ENCODE data around the gene FAM171A1.
A peak's percentile ranks its signal among the peaks of the same experiment; 100 is the strongest.
"Not testable (repeated sequence)": the region's sequence is repeated elsewhere in the genome, so short reads cannot be mapped to it uniquely, and the experiment has no call there.

FAM171A1 gene

DNA sequence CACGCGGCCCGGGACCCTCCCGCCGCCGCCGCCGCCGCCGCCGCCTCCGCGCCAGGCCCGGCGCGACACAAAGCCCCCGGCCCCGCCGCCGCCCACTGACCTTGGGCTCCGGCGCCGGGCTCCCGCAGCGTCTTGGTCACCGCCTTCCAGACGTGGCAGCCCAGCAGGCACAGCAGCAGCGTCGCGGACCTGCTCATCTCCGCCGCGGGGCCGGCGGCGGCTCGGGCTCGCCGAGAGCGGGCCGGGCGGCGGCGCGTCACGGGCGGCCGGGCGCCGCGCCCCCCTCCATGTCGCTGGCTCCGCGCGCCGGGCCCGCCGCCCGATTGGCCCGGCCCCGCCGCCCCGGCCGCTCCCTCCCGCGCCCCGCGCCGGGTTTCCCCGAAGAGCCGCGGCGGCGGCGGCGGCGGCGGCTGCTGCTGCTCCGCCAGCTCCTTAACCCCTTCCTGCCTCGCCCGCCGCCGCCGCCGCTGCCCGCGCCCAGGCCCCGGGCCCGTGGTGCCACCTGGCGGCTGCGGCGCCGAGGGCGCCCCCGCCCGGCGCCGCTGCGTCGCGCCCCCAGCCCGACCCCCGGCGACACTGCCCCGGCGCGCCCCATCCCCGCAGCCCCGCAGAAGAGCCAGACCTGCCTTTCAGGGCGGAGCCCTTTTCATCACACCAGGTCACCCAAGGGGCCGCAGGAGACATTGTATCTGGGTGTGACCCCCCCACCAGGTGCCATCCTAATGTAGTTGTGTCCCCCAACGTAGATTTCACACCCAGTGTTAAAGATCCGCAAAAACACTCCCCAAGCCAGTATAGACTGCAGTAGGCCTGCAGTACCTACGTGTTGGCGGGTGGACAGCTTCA is at the start of gene FAM171A1:
Gene FAM171A1, minus strand, starts transcription at position 434 of the 846 bp plus-strand sequence. Its CDS starts 237 bp downstream, at position 197.
- Histone ChIP-seq H3K36me3 (ENCODE audit: insufficient read depth, low read length) (no peaks in the 10 kb centered on the region), H3K9ac (ENCODE audit: insufficient read length) (peak within 1 kb of the TSS; percentile 68), H3K4me3 (peak within 1 kb of the TSS; percentile 74), H3K9me3 (ENCODE audit: low read depth, low read length) (no peaks in the 10 kb centered on the region), H3K27ac (no peak within 1 kb of the TSS)
- DNase-seq (ENCODE audit: low read depth, low spot score): no peak
- TF ChIP-seq POLR2AphosphoS5 (IDR thresholded peaks at IDR 0.05; ENCODE audit: borderline replicate concordance, low read depth, low read length) (no peak), EZH2 (IDR thresholded peaks at IDR 0.05) (no peak), FOXP2 (optimal IDR thresholded peaks at IDR 0.05; ENCODE audit: control extremely low read depth, extremely low read length, insufficient read depth) (no peak)

DNA sequence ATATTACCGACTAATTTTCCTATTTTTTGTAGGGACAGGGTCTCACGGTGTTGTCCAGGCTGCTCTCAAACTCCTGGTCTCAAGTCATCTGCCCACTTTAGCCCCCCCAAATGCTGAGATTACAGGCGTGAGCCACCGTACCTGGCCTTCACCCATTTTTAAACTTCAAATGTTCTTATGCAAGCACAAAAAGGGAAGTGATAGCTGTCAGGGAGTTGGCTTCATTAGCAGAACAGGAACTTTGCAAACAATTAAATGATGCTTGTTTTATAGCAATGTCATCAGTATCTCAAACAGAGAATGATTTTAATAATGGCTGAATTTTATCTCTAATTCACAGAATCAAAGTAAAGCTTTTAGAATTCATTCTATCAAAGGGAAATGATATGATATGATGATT is 49.8 kb upstream of the FAM171A1 start:
- H3K9me3 ChIP-seq (ENCODE audit: low read depth, low read length): no peaks in the 10 kb centered on the region
- no peak for TF ChIP-seq POLR2AphosphoS5 (IDR thresholded peaks at IDR 0.05; ENCODE audit: borderline replicate concordance, low read depth, low read length)
- no peak for TF ChIP-seq EZH2 (IDR thresholded peaks at IDR 0.05)
- no peak for TF ChIP-seq FOXP2 (optimal IDR thresholded peaks at IDR 0.05; ENCODE audit: control extremely low read depth, extremely low read length, insufficient read depth)
- H3K36me3 ChIP-seq (ENCODE audit: insufficient read depth, low read length): no peaks in the 10 kb centered on the region
- DNase-seq (ENCODE audit: low read depth, low spot score): no peak
- H3K9ac ChIP-seq (ENCODE audit: insufficient read length): no peak overlapping the region
- no peak overlapping the region for H3K4me3 ChIP-seq
- H3K27ac ChIP-seq: no peak overlapping the region

DNA sequence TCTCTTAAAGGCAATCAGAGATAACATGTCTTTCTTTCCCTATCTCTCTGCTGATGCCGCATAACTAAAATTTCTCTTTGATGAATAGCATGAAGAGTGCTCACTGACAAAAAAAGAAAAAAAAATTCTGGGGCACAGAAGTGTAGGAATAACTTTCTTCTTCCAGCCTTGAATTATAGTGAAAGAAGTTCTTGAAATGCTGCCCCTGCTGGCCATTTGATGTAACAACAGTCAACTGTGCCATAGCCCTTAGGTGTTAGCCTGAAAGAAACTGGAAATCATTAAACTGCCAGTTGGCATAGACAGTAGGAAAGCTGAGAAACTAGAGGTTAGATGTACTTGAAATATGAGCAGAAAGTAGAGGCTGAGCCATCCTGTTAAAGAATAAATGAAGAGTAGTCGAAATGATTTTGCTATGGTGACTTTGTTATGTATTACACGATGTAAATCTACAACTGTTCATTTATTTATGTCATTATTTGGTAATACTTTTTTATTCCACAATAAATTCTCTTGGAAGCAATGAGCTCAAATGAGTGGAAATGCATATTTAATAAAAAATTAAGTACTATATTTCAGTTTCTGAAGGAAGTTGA is 48.3 kb upstream of the FAM171A1 start:
- H3K36me3 ChIP-seq (ENCODE audit: insufficient read depth, low read length): no peaks in the 10 kb centered on the region
- H3K4me3 ChIP-seq: no peak overlapping the region
- no peak overlapping the region for H3K9ac ChIP-seq (ENCODE audit: insufficient read length)
- TF ChIP-seq POLR2AphosphoS5 (IDR thresholded peaks at IDR 0.05; ENCODE audit: borderline replicate concordance, low read depth, low read length) (no peak), FOXP2 (optimal IDR thresholded peaks at IDR 0.05; ENCODE audit: control extremely low read depth, extremely low read length, insufficient read depth) (no peak), EZH2 (IDR thresholded peaks at IDR 0.05) (no peak)
- H3K27ac ChIP-seq: no peak overlapping the region
- no peaks in the 10 kb centered on the region for H3K9me3 ChIP-seq (ENCODE audit: low read depth, low read length)
- DNase-seq (ENCODE audit: low read depth, low spot score): no peak

DNA sequence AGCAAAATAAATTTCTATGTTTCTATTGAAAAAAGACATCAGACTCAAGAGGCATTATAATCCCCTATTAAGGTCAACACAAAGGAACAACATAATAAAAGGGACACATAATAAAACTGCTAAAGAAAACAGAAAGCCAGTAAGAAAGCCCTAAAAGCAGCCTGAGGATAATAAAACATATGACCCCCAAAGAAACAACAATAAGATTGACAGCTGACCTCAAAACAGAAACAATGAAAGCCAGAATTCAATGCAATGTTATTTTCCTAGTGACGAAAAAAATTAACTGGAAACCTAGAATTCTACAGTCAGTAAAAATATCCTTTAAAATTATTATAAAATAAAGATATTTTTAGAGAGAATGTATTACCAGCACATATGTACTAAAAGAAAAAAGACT is 44.9 kb upstream of the FAM171A1 start:
- Histone ChIP-seq H3K27ac (no peak overlapping the region), H3K4me3 (no peak overlapping the region), H3K36me3 (ENCODE audit: insufficient read depth, low read length) (no peaks in the 10 kb centered on the region), H3K9me3 (ENCODE audit: low read depth, low read length) (no peaks in the 10 kb centered on the region), H3K9ac (ENCODE audit: insufficient read length) (no peak overlapping the region)
- no peak for TF ChIP-seq POLR2AphosphoS5 (IDR thresholded peaks at IDR 0.05; ENCODE audit: borderline replicate concordance, low read depth, low read length)
- no peak for TF ChIP-seq FOXP2 (optimal IDR thresholded peaks at IDR 0.05; ENCODE audit: control extremely low read depth, extremely low read length, insufficient read depth)
- no peak for TF ChIP-seq EZH2 (IDR thresholded peaks at IDR 0.05)
- no peak for DNase-seq (ENCODE audit: low read depth, low spot score)

DNA sequence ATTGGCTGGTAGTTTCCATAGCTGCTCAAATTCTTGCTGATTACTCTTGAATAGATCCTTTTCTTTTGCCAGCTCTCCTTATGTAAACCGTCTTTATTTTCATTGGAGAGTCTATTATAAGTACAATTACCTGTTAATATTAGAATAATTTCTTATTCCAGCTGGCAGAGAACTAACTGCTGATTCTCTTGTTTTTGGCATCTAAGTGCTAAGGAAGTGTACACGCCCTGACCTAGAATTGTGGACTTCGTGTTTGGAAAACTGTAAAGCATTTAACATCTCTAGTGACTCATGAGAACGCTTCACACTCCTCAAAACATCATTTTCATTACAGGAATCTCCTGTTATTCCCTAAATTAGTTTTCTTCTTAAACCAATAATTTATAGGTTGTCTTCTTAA is 39.9 kb upstream of the FAM171A1 start:
- no peaks in the 10 kb centered on the region for H3K9me3 ChIP-seq (ENCODE audit: low read depth, low read length)
- TF ChIP-seq FOXP2 (optimal IDR thresholded peaks at IDR 0.05; ENCODE audit: control extremely low read depth, extremely low read length, insufficient read depth) (no peak), POLR2AphosphoS5 (IDR thresholded peaks at IDR 0.05; ENCODE audit: borderline replicate concordance, low read depth, low read length) (no peak), EZH2 (IDR thresholded peaks at IDR 0.05) (no peak)
- DNase-seq (ENCODE audit: low read depth, low spot score): no peak
- H3K4me3 ChIP-seq: no peak overlapping the region
- no peak overlapping the region for H3K27ac ChIP-seq
- no peak overlapping the region for H3K9ac ChIP-seq (ENCODE audit: insufficient read length)
- no peaks in the 10 kb centered on the region for H3K36me3 ChIP-seq (ENCODE audit: insufficient read depth, low read length)

DNA sequence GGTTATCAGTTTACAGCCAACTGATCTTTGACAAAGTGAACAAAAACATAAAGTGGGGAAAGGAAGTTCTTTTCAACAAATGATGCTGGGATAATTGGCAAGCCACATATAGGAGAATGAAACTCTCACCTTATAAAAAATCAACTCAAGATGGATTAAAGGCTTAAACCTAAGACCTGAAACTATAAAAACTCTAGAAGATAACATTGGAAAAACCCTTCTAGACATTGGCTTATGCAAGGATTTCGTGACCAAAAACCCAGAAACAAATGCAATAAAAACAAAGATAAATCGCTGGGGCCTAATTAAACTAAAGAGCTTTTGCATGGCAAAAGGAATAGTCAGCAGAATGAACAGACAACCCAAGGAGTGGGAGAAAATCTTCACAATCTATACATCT is 38.3 kb upstream of the FAM171A1 start:
- not testable (repeated sequence) for H3K9ac ChIP-seq (ENCODE audit: insufficient read length); H3K36me3 ChIP-seq (ENCODE audit: insufficient read depth, low read length); H3K4me3 ChIP-seq; DNase-seq (ENCODE audit: low read depth, low spot score); H3K27ac ChIP-seq; H3K9me3 ChIP-seq (ENCODE audit: low read depth, low read length)

DNA sequence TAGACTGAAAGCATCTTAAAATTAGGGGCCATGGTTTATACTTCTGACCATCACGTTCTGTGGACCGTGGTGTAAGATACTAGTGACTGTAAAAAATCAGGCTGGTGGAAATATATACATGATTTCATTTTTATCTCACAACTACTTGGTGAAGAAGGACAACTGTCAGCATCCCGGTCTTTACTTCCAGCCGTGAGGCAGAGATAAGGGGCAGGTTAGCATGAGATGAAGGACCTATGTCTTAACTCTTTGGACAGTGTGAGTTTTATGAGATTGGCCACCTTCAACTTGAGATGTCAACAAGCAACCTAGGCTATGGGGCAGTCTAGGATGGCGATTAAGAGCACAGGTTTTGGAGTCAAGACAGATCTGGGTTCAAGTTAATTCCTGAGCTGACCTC is 37.5 kb upstream of the FAM171A1 start:
- no peaks in the 10 kb centered on the region for H3K9me3 ChIP-seq (ENCODE audit: low read depth, low read length)
- H3K4me3 ChIP-seq: no peak overlapping the region
- no peaks in the 10 kb centered on the region for H3K36me3 ChIP-seq (ENCODE audit: insufficient read depth, low read length)
- H3K27ac ChIP-seq: no peak overlapping the region
- no peak overlapping the region for H3K9ac ChIP-seq (ENCODE audit: insufficient read length)
- DNase-seq (ENCODE audit: low read depth, low spot score): no peak
- no peak for TF ChIP-seq FOXP2 (optimal IDR thresholded peaks at IDR 0.05; ENCODE audit: control extremely low read depth, extremely low read length, insufficient read depth)
- TF ChIP-seq POLR2AphosphoS5 (IDR thresholded peaks at IDR 0.05; ENCODE audit: borderline replicate concordance, low read depth, low read length): no peak
- TF ChIP-seq EZH2 (IDR thresholded peaks at IDR 0.05): no peak

DNA sequence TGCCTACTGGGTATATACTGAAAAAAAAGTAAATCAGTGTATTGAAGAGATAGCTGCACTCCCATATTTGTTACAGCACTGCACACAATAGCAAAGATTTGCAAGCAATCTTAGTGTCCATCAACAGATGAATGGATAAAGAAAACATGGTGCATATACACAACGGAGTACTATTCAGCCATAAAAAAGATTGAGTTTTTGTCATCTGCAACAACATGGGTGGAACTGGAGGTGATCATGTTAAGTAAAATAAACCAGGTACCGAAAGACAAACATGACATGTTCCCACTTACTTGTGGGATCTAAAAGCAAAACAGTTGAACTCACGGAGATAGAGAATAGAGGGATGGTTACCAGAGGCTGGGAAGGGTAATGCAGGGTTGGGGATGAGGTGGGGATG is 34.2 kb upstream of the FAM171A1 start:
- Histone ChIP-seq H3K4me3 (no peak overlapping the region), H3K36me3 (ENCODE audit: insufficient read depth, low read length) (no peaks in the 10 kb centered on the region), H3K27ac (no peak overlapping the region), H3K9ac (ENCODE audit: insufficient read length) (no peak overlapping the region), H3K9me3 (ENCODE audit: low read depth, low read length) (no peaks in the 10 kb centered on the region)
- TF ChIP-seq EZH2 (IDR thresholded peaks at IDR 0.05) (no peak), POLR2AphosphoS5 (IDR thresholded peaks at IDR 0.05; ENCODE audit: borderline replicate concordance, low read depth, low read length) (no peak), FOXP2 (optimal IDR thresholded peaks at IDR 0.05; ENCODE audit: control extremely low read depth, extremely low read length, insufficient read depth) (no peak)
- no peak for DNase-seq (ENCODE audit: low read depth, low spot score)

Measured in SK-N-MC (cell line).